ENCODE data around the gene CEP104.

CEP104 gene

GRCh38 chr1:3858231-3858981 lies 1.4 kb upstream of the CEP104 start:
- peak; percentile 21 for DNase-seq (ENCODE audit: extremely low spot score)
- ChIA-PET POLR2A (interaction anchor here (0.9 to 1.4 kb wide), 4 partner anchors 11 to 82 kb away, joined by 3 to 5 read pairs (median 4); partner anchors contain the start of gene LRRC47), CTCF (interaction anchor here (1.0 kb wide), 1 partner anchor 26 kb away, joined by 3 read pairs; no protein-coding TSS in a partner anchor)
- TF ChIP-seq ARNT (IDR thresholded peaks at IDR 0.05), result no peak
- TF ChIP-seq NFRKB (IDR thresholded peaks at IDR 0.05), result no peak
- TF ChIP-seq LEF1 (IDR thresholded peaks at IDR 0.05; ENCODE audit: borderline replicate concordance), result no peak
- peak; percentile 76 for TF ChIP-seq L3MBTL2 (conservative IDR thresholded peaks at IDR 0.05)
- TF ChIP-seq FOXM1 (IDR thresholded peaks at IDR 0.05; ENCODE audit: borderline replicate concordance), result no peak
- TF ChIP-seq BHLHE40 (IDR thresholded peaks at IDR 0.05; ENCODE audit: borderline replicate concordance), result no peak

GRCh38 chr1:3857791-3858129 lies 749 bp upstream of the CEP104 start:
- CTCF ChIA-PET, result no interaction called here
- POLR2A ChIA-PET, result interaction anchor here (0.9 to 1.4 kb wide), 4 partner anchors 10 to 82 kb away, joined by 3 to 4 read pairs (median 3); no protein-coding TSS in a partner anchor
- no peak for TF ChIP-seq FOXK2 (IDR thresholded peaks at IDR 0.05)
- TF ChIP-seq ZNF384 (IDR thresholded peaks at IDR 0.05), result no peak
- no peak for TF ChIP-seq FOXM1 (IDR thresholded peaks at IDR 0.05; ENCODE audit: borderline replicate concordance)
- TF ChIP-seq LEF1 (IDR thresholded peaks at IDR 0.05; ENCODE audit: borderline replicate concordance), result no peak
- TF ChIP-seq ELF4 (IDR thresholded peaks at IDR 0.05), result no peak
- TF ChIP-seq HDGF (IDR thresholded peaks at IDR 0.05; ENCODE audit: borderline replicate concordance), result no peak
- TF ChIP-seq SUZ12 (IDR thresholded peaks at IDR 0.05), result no peak
- TF ChIP-seq ARNT (IDR thresholded peaks at IDR 0.05), result no peak
- no peak for TF ChIP-seq NFRKB (IDR thresholded peaks at IDR 0.05)
- TF ChIP-seq CTBP1 (IDR thresholded peaks at IDR 0.05; ENCODE audit: borderline replicate concordance), result no peak
- DNase-seq (ENCODE audit: extremely low spot score), result no peak

- CTCF ChIA-PET, result no interaction called here
Observed at GRCh38 chr1:3852711-3853485, 4.1 kb downstream of the CEP104 start.

GRCh38 chr1:3852091-3852490 lies 4.9 kb downstream of the CEP104 start:
- ChIA-PET POLR2A (no interaction called here), CTCF (no interaction called here)
- TF ChIP-seq SUZ12 (IDR thresholded peaks at IDR 0.05), result no peak
- no peak for DNase-seq (ENCODE audit: extremely low spot score)

More at GRCh38 chr1:3852711-3853485, 4.1 kb downstream of the CEP104 start:
- POLR2A ChIA-PET, result no interaction called here
- no peak for TF ChIP-seq ARNT (IDR thresholded peaks at IDR 0.05)
- no peak for TF ChIP-seq SUZ12 (IDR thresholded peaks at IDR 0.05)
- no peak for DNase-seq (ENCODE audit: extremely low spot score)

GRCh38 chr1:3851292-3851691 lies 5.7 kb downstream of the CEP104 start:
- no peak for TF ChIP-seq ELF4 (IDR thresholded peaks at IDR 0.05)
- no peak for TF ChIP-seq FOXM1 (IDR thresholded peaks at IDR 0.05; ENCODE audit: borderline replicate concordance)
- TF ChIP-seq ARNT (IDR thresholded peaks at IDR 0.05), result no peak
- TF ChIP-seq SP1 (IDR thresholded peaks at IDR 0.05), result no peak
- TF ChIP-seq HDGF (IDR thresholded peaks at IDR 0.05; ENCODE audit: borderline replicate concordance), result no peak
- TF ChIP-seq SUZ12 (IDR thresholded peaks at IDR 0.05), result no peak
- TF ChIP-seq FOXA1 (IDR thresholded peaks at IDR 0.05), result no peak
- CTCF ChIA-PET, result no interaction called here
- POLR2A ChIA-PET, result no interaction called here
- no peak for DNase-seq (ENCODE audit: extremely low spot score)

- POLR2A ChIA-PET, result no interaction called here
- CTCF ChIA-PET, result no interaction called here
- TF ChIP-seq PKNOX1 (IDR thresholded peaks at IDR 0.05), result no peak
- no peak for TF ChIP-seq LEF1 (IDR thresholded peaks at IDR 0.05; ENCODE audit: borderline replicate concordance)
- no peak for DNase-seq (ENCODE audit: extremely low spot score)
Observed at GRCh38 chr1:3850857-3851256, 6.2 kb downstream of the CEP104 start.

GRCh38 chr1:3847081-3847480 lies 9.9 kb downstream of the CEP104 start:
- DNase-seq (ENCODE audit: extremely low spot score), result no peak
- ChIA-PET POLR2A (interaction anchor here (1.1 kb wide), 1 partner anchor 11 kb away, joined by 3 read pairs; the partner anchor contains the start of gene DFFB), CTCF (no interaction called here)
- TF ChIP-seq BHLHE40 (IDR thresholded peaks at IDR 0.05; ENCODE audit: borderline replicate concordance) (no peak), LEF1 (IDR thresholded peaks at IDR 0.05; ENCODE audit: borderline replicate concordance) (no peak), NFRKB (IDR thresholded peaks at IDR 0.05) (no peak), CTBP1 (IDR thresholded peaks at IDR 0.05; ENCODE audit: borderline replicate concordance) (no peak), ARNT (IDR thresholded peaks at IDR 0.05) (no peak), FOXM1 (IDR thresholded peaks at IDR 0.05; ENCODE audit: borderline replicate concordance) (no peak), ZNF384 (IDR thresholded peaks at IDR 0.05) (no peak), FOXK2 (IDR thresholded peaks at IDR 0.05) (no peak), HDGF (IDR thresholded peaks at IDR 0.05; ENCODE audit: borderline replicate concordance) (no peak)

- TF ChIP-seq BHLHE40 (IDR thresholded peaks at IDR 0.05; ENCODE audit: borderline replicate concordance) (no peak), LEF1 (IDR thresholded peaks at IDR 0.05; ENCODE audit: borderline replicate concordance) (no peak), SUZ12 (IDR thresholded peaks at IDR 0.05) (no peak)
- POLR2A ChIA-PET, result no interaction called here
- DNase-seq (ENCODE audit: extremely low spot score), result no peak
- CTCF ChIA-PET, result interaction anchor here (0.6 kb wide), 1 partner anchor 76 kb away, joined by 3 read pairs; no protein-coding TSS in a partner anchor
Observed at GRCh38 chr1:3846541-3846940, 10.5 kb downstream of the CEP104 start.
